ENCODE measurements around the gene GPR151. TPM values are rescaled to one million over a fixed set of nuclear protein-coding genes. Genes with fewer than 3 reads are reported as not detected.

Gene GPR151
- total and polyA plus RNA-seq, 9 of the 15 experiments (the other 6 are each of a cell fraction or from before 2014, with no cell fraction given), result 0.06 TPM; not detected in 8

DNA sequence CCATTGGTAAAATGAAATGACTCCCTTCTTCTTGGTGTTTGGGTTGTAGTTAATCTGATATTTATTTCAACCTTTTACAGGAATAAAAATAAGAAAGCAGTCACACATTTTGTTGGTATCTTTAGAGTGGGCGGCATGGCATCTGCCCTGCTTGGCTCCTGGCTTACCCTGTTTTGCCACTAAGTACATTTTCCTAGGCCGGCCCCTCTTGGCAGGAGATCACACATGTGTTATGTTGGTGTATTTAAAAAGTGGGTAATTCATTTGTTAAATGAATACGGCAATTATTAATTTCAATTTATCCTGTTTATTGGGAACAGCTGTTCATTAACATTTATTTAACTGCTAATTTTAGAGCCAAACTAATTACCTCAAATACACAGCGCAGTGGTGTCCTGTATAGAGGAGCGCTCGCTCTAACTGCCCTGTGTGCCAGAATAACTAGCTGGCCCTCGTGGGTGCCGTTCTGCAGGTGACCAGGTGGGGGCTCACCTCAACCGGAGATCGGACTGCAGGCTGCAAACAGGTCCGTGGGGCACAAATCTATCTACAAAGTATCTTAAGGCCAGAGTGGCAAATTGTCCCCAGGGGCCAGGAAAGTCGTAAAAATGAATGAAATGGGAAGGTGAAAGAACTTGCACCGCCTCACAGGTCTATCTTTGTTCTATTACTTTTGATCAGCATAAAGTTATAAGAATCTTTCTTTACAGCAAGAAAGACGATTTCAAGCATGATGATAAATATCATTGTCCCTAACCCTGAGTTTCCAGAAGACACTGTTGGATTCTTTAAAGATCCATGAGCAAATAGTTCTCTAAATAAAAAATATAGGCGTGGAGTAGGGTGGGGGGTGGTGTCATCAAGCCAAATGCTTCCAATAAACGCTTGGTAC lies 26.2 kb upstream of the GPR151 start (continued):
- TF ChIP-seq, protein P1, sequence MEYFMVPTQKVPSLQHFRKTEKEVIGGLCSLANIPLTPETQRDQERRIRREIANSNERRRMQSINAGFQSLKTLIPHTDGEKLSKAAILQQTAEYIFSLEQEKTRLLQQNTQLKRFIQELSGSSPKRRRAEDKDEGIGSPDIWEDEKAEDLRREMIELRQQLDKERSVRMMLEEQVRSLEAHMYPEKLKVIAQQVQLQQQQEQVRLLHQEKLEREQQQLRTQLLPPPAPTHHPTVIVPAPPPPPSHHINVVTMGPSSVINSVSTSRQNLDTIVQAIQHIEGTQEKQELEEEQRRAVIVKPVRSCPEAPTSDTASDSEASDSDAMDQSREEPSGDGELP (CRISPR knock-in tag; IDR thresholded peaks at IDR 0.05; ENCODE audit: borderline replicate concordance), result peak; percentile 39; the same call in 1 of the 2 replicates
- 0 out of 2 replicates have a peak, but pooled peaks have one; percentile 31 for TF ChIP-seq CC2D1A (IDR thresholded peaks at IDR 0.05)
- peak; percentile 46 for TF ChIP-seq DACH1 (IDR thresholded peaks at IDR 0.05; ENCODE audit: partially characterized antibody)
- TF ChIP-seq CREM (IDR thresholded peaks at IDR 0.05; ENCODE audit: low read depth), result 0 out of 2 replicates have a peak, but pooled peaks have one; percentile 5
- TF ChIP-seq, protein P2, sequence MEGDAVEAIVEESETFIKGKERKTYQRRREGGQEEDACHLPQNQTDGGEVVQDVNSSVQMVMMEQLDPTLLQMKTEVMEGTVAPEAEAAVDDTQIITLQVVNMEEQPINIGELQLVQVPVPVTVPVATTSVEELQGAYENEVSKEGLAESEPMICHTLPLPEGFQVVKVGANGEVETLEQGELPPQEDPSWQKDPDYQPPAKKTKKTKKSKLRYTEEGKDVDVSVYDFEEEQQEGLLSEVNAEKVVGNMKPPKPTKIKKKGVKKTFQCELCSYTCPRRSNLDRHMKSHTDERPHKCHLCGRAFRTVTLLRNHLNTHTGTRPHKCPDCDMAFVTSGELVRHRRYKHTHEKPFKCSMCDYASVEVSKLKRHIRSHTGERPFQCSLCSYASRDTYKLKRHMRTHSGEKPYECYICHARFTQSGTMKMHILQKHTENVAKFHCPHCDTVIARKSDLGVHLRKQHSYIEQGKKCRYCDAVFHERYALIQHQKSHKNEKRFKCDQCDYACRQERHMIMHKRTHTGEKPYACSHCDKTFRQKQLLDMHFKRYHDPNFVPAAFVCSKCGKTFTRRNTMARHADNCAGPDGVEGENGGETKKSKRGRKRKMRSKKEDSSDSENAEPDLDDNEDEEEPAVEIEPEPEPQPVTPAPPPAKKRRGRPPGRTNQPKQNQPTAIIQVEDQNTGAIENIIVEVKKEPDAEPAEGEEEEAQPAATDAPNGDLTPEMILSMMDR (IDR thresholded peaks at IDR 0.05 in 2 of 3, conservative IDR thresholded peaks at IDR 0.05 in 1 of 3; ENCODE audit: insufficient read depth in 2 of 3, low read depth in 1 of 3, low read length in 3 of 3), result peak; percentile 83 to 92 (median 85)
- 0 out of 2 replicates have a peak, but pooled peaks have one; percentile 44 for TF ChIP-seq FOXK1 (CRISPR knock-in tag; IDR thresholded peaks at IDR 0.05; ENCODE audit: borderline replicate concordance)
- TF ChIP-seq SMC3 (conservative IDR thresholded peaks at IDR 0.05; ENCODE audit: insufficient read depth, low read depth, low read length), result peak; percentile 78
- TF ChIP-seq, protein P3, sequence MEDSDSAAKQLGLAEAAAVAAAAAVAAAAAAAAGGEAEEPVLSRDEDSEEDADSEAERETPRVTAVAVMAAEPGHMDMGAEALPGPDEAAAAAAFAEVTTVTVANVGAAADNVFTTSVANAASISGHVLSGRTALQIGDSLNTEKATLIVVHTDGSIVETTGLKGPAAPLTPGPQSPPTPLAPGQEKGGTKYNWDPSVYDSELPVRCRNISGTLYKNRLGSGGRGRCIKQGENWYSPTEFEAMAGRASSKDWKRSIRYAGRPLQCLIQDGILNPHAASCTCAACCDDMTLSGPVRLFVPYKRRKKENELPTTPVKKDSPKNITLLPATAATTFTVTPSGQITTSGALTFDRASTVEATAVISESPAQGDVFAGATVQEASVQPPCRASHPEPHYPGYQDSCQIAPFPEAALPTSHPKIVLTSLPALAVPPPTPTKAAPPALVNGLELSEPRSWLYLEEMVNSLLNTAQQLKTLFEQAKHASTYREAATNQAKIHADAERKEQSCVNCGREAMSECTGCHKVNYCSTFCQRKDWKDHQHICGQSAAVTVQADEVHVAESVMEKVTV (CRISPR knock-in tag; IDR thresholded peaks at IDR 0.05), result peak; percentile 60

All from K562 (cell line).